Liver (tissue), 9 donors: ENCODE results near the gene PRSS1. TPM values are rescaled to one million over a fixed set of nuclear protein-coding genes. Genes with fewer than 3 reads are reported as not detected.
A peak's percentile ranks its signal among the peaks of the same experiment; 100 is the strongest.

Experiments used
- DNase-seq: peaks from one replicate; pipeline ENCODE4 v3.0.0-alpha.2; 2017; ENCODE audit warnings: low spot score
- H3K27ac ChIP-seq, 2 donors: one replicate each; pipeline ENCODE4 v1.7.0; 2013; ENCODE audit warnings: inconsistent platforms in 2 of 2, low read length in 2 of 2, control low read depth in 1 of 2, low read depth in 1 of 2, mild to moderate bottlenecking in 1 of 2
- H3K27me3 ChIP-seq, 4 donors: one replicate each; pipeline versions ENCODE4 v1.6.1 to v1.7.0; 2013; ENCODE audit warnings: low read length in 3 of 4, inconsistent platforms in 1 of 4, mild to moderate bottlenecking in 1 of 4, moderate library complexity in 1 of 4; ENCODE audit not compliant: control insufficient read depth in 4 of 4, insufficient read depth in 4 of 4
- H3K36me3 ChIP-seq, 4 donors: one replicate each; pipeline versions ENCODE4 v1.6.1 to v1.7.0; 2013; ENCODE audit warnings: low read length in 3 of 4, mild to moderate bottlenecking in 3 of 4, low read depth in 1 of 4, moderate library complexity in 1 of 4; ENCODE audit not compliant: control insufficient read depth in 4 of 4, insufficient read depth in 3 of 4
- H3K4me1 ChIP-seq, 4 donors: one replicate each; pipeline versions ENCODE4 v1.6.1 to v1.7.0; 2013; ENCODE audit warnings: low read length in 3 of 4, mild to moderate bottlenecking in 3 of 4, moderate library complexity in 1 of 4; ENCODE audit not compliant: control insufficient read depth in 4 of 4, insufficient read depth in 4 of 4
- H3K4me3 ChIP-seq, 3 donors: one replicate each; pipeline versions ENCODE4 v1.6.1 to v1.7.0; 2013; ENCODE audit warnings: low read length in 3 of 3, control low read depth in 1 of 3, low read depth in 1 of 3, mild to moderate bottlenecking in 1 of 3
- H3K9ac ChIP-seq, 2 donors: one replicate each; pipeline ENCODE4 v1.7.0; 2013; ENCODE audit warnings: low read length in 2 of 2, mild to moderate bottlenecking in 2 of 2, moderate library complexity in 2 of 2, control low read depth in 1 of 2, low read depth in 1 of 2
- H3K9me3 ChIP-seq, 4 donors: one replicate each; pipeline versions ENCODE4 v1.6.1 to v1.7.0; 2013; ENCODE audit warnings: low read length in 3 of 4; ENCODE audit not compliant: control insufficient read depth in 4 of 4
- EGR1 ChIP-seq, 2 donors: IDR thresholded peaks; 2 replicates each; pipeline ENCODE4 v1.6.1; 2016 to 2018; ENCODE audit warnings: antibody characterized with exemption in 2 of 2, low read depth in 2 of 2
- FOXA1 ChIP-seq: IDR thresholded peaks from 2 replicates; pipeline ENCODE4 v1.6.1; 2016; ENCODE audit warnings: antibody characterized with exemption
- FOXA2 ChIP-seq: IDR thresholded peaks from 2 replicates; pipeline ENCODE4 v1.6.1; 2016; ENCODE audit warnings: antibody characterized with exemption
- GABPA ChIP-seq, 2 donors: IDR thresholded peaks in 1 of 2; conservative IDR thresholded peaks in 1 of 2; 2 replicates each; pipeline ENCODE4 v1.6.1; 2016; ENCODE audit warnings: antibody characterized with exemption in 2 of 2, mild to moderate bottlenecking in 1 of 2, moderate library complexity in 1 of 2
- HNF4G ChIP-seq: IDR thresholded peaks from 2 replicates; pipeline ENCODE4 v1.6.1; 2016; ENCODE audit warnings: antibody characterized with exemption
- JUND ChIP-seq, 2 donors: IDR thresholded peaks; 2 replicates each; pipeline ENCODE4 v1.6.1; 2016; ENCODE audit warnings: antibody characterized with exemption in 2 of 2
- NR2F2 ChIP-seq: IDR thresholded peaks from 2 replicates; pipeline ENCODE4 v1.6.1; 2016; ENCODE audit warnings: antibody characterized with exemption
- RAD21 ChIP-seq, 2 donors: IDR thresholded peaks; 2 replicates each; pipeline ENCODE4 v1.6.1; 2016; ENCODE audit warnings: antibody characterized with exemption in 2 of 2, mild to moderate bottlenecking in 2 of 2
- RXRA ChIP-seq, 2 donors: IDR thresholded peaks; 2 replicates each; pipeline ENCODE4 v1.6.1; 2017 to 2018; ENCODE audit warnings: antibody characterized with exemption in 2 of 2, mild to moderate bottlenecking in 1 of 2
- SP1 ChIP-seq: IDR thresholded peaks from 2 replicates; pipeline ENCODE4 v1.6.1; 2018; ENCODE audit warnings: antibody characterized with exemption, mild to moderate bottlenecking
- TAF1 ChIP-seq: conservative IDR thresholded peaks from 2 replicates; pipeline ENCODE4 v1.6.1; 2016; ENCODE audit warnings: antibody characterized with exemption, mild to moderate bottlenecking
- YY1 ChIP-seq: IDR thresholded peaks from 2 replicates; pipeline ENCODE4 v1.6.1; 2016; ENCODE audit warnings: antibody characterized with exemption, mild to moderate bottlenecking
- WGBS: extraction: QIAGEN DNeasy Blood & Tissue Kit; methylation state at CpG from one replicate; pipeline ENCODE4 v1.1.7; 2013; 5-methylcytosine and 5-hydroxymethylcytosine counted together
- polyA plus RNA-seq, 2 donors: library from polyadenylated mRNA; stranded (reverse) in 1 of 2; unstranded in 1 of 2; fragments of 200-250 nt in 1 of 2; fragments of >200 nt in 1 of 2; fragmentation: Nextera tagmentation in 1 of 2; extraction: Ambion mirVana in 1 of 2; gene quantifications; one replicate each; pipeline versions ENCODE4 v1.2.1 to v1.2.3, GENCODE V29; 2013 to 2015
- total RNA-seq, 2 donors: library from RNA; depleted of rRNA; stranded (reverse); fragments of >200 nt; gene quantifications; one replicate each; pipeline ENCODE4 v1.2.3, GENCODE V29; 2014
- TF ChIP-seq, protein P1 (sequence below): fragments of 150-350 bp; IDR thresholded peaks from 2 replicates; pipeline ENCODE4 v1.5.1; 2017; ENCODE audit warnings: improper control_type of control experiment, low read depth, low read length; ENCODE audit not compliant: missing input control
- TF ChIP-seq, protein P2 (sequence below): IDR thresholded peaks from 2 replicates; pipeline ENCODE4 v1.6.1; 2016; ENCODE audit warnings: antibody characterized with exemption, mild to moderate bottlenecking
- TF ChIP-seq, protein P3 (sequence below): IDR thresholded peaks from 2 replicates; pipeline ENCODE4 v1.6.1; 2016; ENCODE audit warnings: antibody characterized with exemption
- donor health status: healthy.
- donor health status: healthy.
- donor health status: healthy.
- donor health status: healthy.
- donor health status: healthy.

The PRSS1 gene
- total and polyA plus RNA-seq, 4 donors, result not detected

DNA sequence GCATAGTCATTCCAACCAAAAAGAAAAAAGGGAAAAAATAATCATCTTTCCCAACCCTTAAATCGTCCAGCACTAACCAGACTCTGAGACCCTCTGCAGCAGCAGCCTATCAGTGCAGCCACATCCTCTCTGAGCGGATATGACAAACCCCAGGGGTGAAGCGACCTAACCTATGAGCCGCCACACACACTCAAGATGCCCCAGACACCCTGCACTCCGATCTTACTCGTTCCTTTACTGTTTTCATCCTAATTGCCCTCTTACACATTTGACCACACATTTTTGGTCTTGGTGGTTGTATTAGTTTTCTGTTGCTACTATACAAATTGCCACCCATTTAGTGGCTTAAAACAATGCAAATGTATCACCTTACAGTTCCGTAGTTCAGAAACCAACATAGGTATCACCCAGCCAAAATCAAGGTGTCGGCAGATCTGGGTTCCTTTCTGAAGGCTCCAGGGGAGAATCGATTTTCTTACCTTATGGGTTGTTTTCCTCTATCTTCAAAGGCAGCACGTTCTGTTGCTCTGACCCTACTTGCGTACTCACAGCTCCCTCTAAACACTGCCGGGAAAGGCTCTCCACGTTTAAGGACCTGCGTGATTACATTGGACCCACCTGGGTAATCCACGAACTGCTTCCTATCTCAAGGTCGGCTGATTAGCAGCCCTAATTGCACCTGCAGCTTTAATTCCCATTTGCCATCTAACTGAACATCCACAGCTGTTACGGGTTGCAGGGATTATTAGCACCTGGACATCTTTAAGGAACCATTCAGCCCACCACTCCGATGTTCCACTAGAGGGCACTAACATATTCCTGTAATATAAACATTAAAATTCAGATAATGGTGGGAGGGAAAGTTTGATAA lies 37.3 kb upstream of the PRSS1 start:
- no peak overlapping the region for H3K9ac ChIP-seq
- no peak overlapping the region for H3K4me3 ChIP-seq
- H3K27me3 ChIP-seq, result peaks cover 0 to 5% (median 2%) of the 10 kb centered on the region in 4 donors
- no peak overlapping the region for H3K27ac ChIP-seq
- no peaks in the 10 kb centered on the region for H3K9me3 ChIP-seq
- no peaks in the 10 kb centered on the region for H3K36me3 ChIP-seq
- TF ChIP-seq RXRA (IDR thresholded peaks at IDR 0.05), result no peak
- no peak for TF ChIP-seq NR2F2
- TF ChIP-seq RAD21 (IDR thresholded peaks at IDR 0.05), result peak; percentile 25 to 62
- no peak for TF ChIP-seq HNF4G
- no peak for TF ChIP-seq TAF1
- TF ChIP-seq GABPA (IDR thresholded peaks at IDR 0.05 in 1 of 2, conservative IDR thresholded peaks at IDR 0.05 in 1 of 2), result no peak
- TF ChIP-seq SP1, result no peak
- TF ChIP-seq, protein P1, sequence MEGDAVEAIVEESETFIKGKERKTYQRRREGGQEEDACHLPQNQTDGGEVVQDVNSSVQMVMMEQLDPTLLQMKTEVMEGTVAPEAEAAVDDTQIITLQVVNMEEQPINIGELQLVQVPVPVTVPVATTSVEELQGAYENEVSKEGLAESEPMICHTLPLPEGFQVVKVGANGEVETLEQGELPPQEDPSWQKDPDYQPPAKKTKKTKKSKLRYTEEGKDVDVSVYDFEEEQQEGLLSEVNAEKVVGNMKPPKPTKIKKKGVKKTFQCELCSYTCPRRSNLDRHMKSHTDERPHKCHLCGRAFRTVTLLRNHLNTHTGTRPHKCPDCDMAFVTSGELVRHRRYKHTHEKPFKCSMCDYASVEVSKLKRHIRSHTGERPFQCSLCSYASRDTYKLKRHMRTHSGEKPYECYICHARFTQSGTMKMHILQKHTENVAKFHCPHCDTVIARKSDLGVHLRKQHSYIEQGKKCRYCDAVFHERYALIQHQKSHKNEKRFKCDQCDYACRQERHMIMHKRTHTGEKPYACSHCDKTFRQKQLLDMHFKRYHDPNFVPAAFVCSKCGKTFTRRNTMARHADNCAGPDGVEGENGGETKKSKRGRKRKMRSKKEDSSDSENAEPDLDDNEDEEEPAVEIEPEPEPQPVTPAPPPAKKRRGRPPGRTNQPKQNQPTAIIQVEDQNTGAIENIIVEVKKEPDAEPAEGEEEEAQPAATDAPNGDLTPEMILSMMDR, result peak; percentile 37
- no peak for TF ChIP-seq YY1
- no peak for TF ChIP-seq FOXA1
- no peak for TF ChIP-seq JUND (IDR thresholded peaks at IDR 0.05)
- TF ChIP-seq, protein P2, sequence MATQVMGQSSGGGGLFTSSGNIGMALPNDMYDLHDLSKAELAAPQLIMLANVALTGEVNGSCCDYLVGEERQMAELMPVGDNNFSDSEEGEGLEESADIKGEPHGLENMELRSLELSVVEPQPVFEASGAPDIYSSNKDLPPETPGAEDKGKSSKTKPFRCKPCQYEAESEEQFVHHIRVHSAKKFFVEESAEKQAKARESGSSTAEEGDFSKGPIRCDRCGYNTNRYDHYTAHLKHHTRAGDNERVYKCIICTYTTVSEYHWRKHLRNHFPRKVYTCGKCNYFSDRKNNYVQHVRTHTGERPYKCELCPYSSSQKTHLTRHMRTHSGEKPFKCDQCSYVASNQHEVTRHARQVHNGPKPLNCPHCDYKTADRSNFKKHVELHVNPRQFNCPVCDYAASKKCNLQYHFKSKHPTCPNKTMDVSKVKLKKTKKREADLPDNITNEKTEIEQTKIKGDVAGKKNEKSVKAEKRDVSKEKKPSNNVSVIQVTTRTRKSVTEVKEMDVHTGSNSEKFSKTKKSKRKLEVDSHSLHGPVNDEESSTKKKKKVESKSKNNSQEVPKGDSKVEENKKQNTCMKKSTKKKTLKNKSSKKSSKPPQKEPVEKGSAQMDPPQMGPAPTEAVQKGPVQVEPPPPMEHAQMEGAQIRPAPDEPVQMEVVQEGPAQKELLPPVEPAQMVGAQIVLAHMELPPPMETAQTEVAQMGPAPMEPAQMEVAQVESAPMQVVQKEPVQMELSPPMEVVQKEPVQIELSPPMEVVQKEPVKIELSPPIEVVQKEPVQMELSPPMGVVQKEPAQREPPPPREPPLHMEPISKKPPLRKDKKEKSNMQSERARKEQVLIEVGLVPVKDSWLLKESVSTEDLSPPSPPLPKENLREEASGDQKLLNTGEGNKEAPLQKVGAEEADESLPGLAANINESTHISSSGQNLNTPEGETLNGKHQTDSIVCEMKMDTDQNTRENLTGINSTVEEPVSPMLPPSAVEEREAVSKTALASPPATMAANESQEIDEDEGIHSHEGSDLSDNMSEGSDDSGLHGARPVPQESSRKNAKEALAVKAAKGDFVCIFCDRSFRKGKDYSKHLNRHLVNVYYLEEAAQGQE, result no peak
- TF ChIP-seq, protein P3, sequence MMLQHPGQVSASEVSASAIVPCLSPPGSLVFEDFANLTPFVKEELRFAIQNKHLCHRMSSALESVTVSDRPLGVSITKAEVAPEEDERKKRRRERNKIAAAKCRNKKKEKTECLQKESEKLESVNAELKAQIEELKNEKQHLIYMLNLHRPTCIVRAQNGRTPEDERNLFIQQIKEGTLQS, result no peak
- no peak for TF ChIP-seq FOXA2
- TF ChIP-seq EGR1 (IDR thresholded peaks at IDR 0.05; ENCODE audit: low read depth in 2 of 2), result no peak
- no peak for DNase-seq
- WGBS, result 45% methylated on average over 18 of the region's 18 CpGs
- H3K4me1 ChIP-seq, result no peaks in the 10 kb centered on the region

DNA sequence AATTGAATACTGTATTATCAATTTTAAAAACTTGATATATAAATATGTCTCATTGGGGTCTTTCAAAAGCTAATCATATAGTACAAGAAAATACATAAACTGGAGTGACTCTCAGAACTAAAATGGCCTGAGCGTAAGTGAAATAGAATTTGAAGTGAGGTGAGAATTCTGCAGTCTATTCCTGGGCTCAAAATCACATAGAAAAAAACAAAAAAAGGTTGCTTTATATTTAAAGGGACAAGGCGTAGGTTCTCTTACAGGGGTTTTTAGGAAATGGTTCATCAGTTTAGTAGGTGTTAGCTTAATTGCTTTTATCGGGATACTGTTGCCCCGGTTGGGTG lies 36.7 kb upstream of the PRSS1 start:
- TF ChIP-seq RAD21 (IDR thresholded peaks at IDR 0.05) (no peak), YY1 (peak; percentile 33)
- WGBS, result 73% methylated on average over 4 of the region's 4 CpGs
- H3K27me3 ChIP-seq, result peaks cover 0 to 5% (median 2%) of the 10 kb centered on the region in 4 donors
- H3K4me1 ChIP-seq, result no peaks in the 10 kb centered on the region
- no peaks in the 10 kb centered on the region for H3K9me3 ChIP-seq
- DNase-seq, result no peak
- H3K27ac ChIP-seq, result no peak overlapping the region
- H3K4me3 ChIP-seq, result no peak overlapping the region
- no peaks in the 10 kb centered on the region for H3K36me3 ChIP-seq
- H3K9ac ChIP-seq, result no peak overlapping the region
